HFF-Myc (cell line): ENCODE measurements around the gene NUAK1.

Source experiments
- DNase-seq: peaks from one replicate; pipeline ENCODE4 v3.0.0-alpha.2; 2011; ENCODE audit warnings: low read depth; ENCODE audit errors: extremely low read depth
- H3K4me3 ChIP-seq: replicated peaks from 2 replicates; pipeline ENCODE4 v1.5.1; 2011; ENCODE audit warnings: low read depth, mild to moderate bottlenecking, control low read depth, low read length
- CTCF ChIP-seq: IDR thresholded peaks from 2 replicates; pipeline ENCODE4 v1.5.1; 2012; ENCODE audit warnings: mild to moderate bottlenecking, low read depth, low read length, control low read depth; ENCODE audit errors: missing control alignments

Gene NUAK1

GRCh38 chr12:106058256-106059182 is 80.2 kb downstream of the NUAK1 start:
- no peak overlapping the region for H3K4me3 ChIP-seq
- no peak for TF ChIP-seq CTCF
- no peak for DNase-seq

GRCh38 chr12:106054049-106054448 is 84.7 kb downstream of the NUAK1 start:
- no peak overlapping the region for H3K4me3 ChIP-seq
- no peak for TF ChIP-seq CTCF
- no peak for DNase-seq

GRCh38 chr12:106051853-106052531 is 86.8 kb downstream of the NUAK1 start:
- TF ChIP-seq CTCF, result no peak

GRCh38 chr12:106049546-106049945 is 89.2 kb downstream of the NUAK1 start:
- no peak overlapping the region for H3K4me3 ChIP-seq
- DNase-seq, result no peak
- TF ChIP-seq CTCF, result no peak

More at GRCh38 chr12:106051853-106052531, 86.8 kb downstream of the NUAK1 start:
- no peak for DNase-seq
- H3K4me3 ChIP-seq, result no peak overlapping the region

- TF ChIP-seq CTCF, result no peak
- no peak for DNase-seq
- H3K4me3 ChIP-seq, result no peak overlapping the region
Observed at GRCh38 chr12:106049105-106049504, 89.6 kb downstream of the NUAK1 start.

GRCh38 chr12:106048676-106049075 is 90.1 kb downstream of the NUAK1 start:
- no peak for DNase-seq
- TF ChIP-seq CTCF, result no peak
- H3K4me3 ChIP-seq, result no peak overlapping the region
